SU-DHL-6 (cell line): ENCODE results near the gene RANBP1.

Experiments
- EZH2phosphoT487 ChIP-seq: fragments of 200-600 bp; sonication (generic), shearing (Covaris generic); conservative IDR thresholded peaks from 2 replicates; pipeline ENCODE4 v1.6.1; 2018; ENCODE audit warnings: mild to moderate bottlenecking, antibody characterized with exemption, low read length, moderate library complexity, mixed read lengths
- TF ChIP-seq, protein P1 (sequence below): fragments of 200-600 bp; sonication (generic); IDR thresholded peaks from one replicate; pipeline ENCODE4 v1.5.1; 2017; ENCODE audit warnings: antibody characterized with exemption, mild to moderate bottlenecking, low read length, moderate library complexity; ENCODE audit not compliant: insufficient read depth, poor library complexity, severe bottlenecking

DNA sequence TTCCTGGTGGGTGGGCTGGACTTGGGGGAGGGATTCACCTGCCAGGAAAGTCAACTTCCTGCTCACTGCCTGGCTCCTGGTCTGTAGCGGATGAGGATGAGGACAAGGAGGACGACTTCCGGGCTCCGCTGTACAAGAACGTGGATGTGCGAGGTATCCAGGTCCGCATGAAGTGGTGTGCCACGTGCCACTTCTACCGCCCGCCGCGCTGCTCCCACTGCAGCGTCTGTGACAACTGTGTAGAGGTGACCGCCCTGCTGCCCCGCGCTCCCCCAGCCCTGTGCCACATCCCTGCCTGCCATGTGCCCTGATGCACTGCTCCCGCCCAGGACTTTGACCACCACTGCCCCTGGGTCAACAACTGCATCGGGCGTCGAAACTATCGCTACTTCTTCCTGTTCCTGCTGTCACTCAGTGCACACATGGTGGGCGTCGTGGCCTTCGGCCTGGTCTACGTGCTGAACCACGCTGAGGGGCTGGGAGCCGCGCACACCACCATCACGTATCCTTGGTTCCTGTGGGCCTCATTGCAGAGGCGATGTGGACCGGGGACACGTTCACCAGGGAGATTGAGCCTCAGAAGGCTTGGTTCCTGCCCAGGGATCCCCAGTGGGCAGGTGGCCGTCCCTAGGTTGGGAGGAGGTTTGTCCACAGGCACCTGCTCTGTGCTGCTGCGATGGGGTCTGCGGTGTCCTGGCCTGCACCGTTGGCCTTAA lies 23.6 kb downstream of the RANBP1 start:
- TF ChIP-seq, protein P1, sequence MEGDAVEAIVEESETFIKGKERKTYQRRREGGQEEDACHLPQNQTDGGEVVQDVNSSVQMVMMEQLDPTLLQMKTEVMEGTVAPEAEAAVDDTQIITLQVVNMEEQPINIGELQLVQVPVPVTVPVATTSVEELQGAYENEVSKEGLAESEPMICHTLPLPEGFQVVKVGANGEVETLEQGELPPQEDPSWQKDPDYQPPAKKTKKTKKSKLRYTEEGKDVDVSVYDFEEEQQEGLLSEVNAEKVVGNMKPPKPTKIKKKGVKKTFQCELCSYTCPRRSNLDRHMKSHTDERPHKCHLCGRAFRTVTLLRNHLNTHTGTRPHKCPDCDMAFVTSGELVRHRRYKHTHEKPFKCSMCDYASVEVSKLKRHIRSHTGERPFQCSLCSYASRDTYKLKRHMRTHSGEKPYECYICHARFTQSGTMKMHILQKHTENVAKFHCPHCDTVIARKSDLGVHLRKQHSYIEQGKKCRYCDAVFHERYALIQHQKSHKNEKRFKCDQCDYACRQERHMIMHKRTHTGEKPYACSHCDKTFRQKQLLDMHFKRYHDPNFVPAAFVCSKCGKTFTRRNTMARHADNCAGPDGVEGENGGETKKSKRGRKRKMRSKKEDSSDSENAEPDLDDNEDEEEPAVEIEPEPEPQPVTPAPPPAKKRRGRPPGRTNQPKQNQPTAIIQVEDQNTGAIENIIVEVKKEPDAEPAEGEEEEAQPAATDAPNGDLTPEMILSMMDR = no peak
- TF ChIP-seq EZH2phosphoT487 = no peak
